Endodermal cell (in vitro differentiated cells): ENCODE measurements around the gene IL18RAP. TPM values are rescaled to one million over a fixed set of nuclear protein-coding genes. Genes with fewer than 3 reads are reported as not detected.

Experiments used
- DNase-seq: peaks from one replicate; pipeline ENCODE4 v3.0.0-alpha.2; 2017
- H3K27ac ChIP-seq: 2 replicates; pipeline ENCODE4 v1.5.1; 2013; ENCODE audit warnings: mild to moderate bottlenecking, low read depth, low read length, moderate library complexity
- H3K27me3 ChIP-seq: 2 replicates; pipeline ENCODE4 v1.6.1; 2013; ENCODE audit warnings: mild to moderate bottlenecking, low read length, moderate library complexity; ENCODE audit not compliant: insufficient read depth, control insufficient read depth, poor library complexity, severe bottlenecking
- H3K36me3 ChIP-seq: 2 replicates; pipeline ENCODE4 v1.7.0; 2013; ENCODE audit warnings: mild to moderate bottlenecking, low read length, moderate library complexity; ENCODE audit not compliant: control insufficient read depth, insufficient read depth
- H3K4me1 ChIP-seq: one replicate; pipeline ENCODE4 v1.7.0; 2013; ENCODE audit warnings: low read length; ENCODE audit not compliant: control insufficient read depth, insufficient read depth
- H3K4me3 ChIP-seq: 2 replicates; pipeline ENCODE4 v1.5.1; 2013; ENCODE audit warnings: mild to moderate bottlenecking, low read length, moderate library complexity
- H3K9ac ChIP-seq: 2 replicates; pipeline ENCODE4 v1.6.1; 2013; ENCODE audit warnings: mild to moderate bottlenecking, low read length, moderate library complexity; ENCODE audit not compliant: poor library complexity, severe bottlenecking; ENCODE audit errors: extremely low read depth
- H3K9me3 ChIP-seq: 2 replicates; pipeline ENCODE4 v1.6.1; 2013; ENCODE audit warnings: mild to moderate bottlenecking, low read length, moderate library complexity; ENCODE audit not compliant: control insufficient read depth
- H3K27ac Mint-ChIP-seq: 2 replicates; pipeline ENCODE4 v1.8.0; 2020; ENCODE audit warnings: mixed read lengths
- H3K27me3 Mint-ChIP-seq: 2 replicates; pipeline ENCODE4 v1.8.0; 2021; ENCODE audit warnings: mild to moderate bottlenecking, mixed read lengths; ENCODE audit not compliant: insufficient read depth
- H3K36me3 Mint-ChIP-seq: 2 replicates; pipeline ENCODE4 v1.8.0; 2020; ENCODE audit warnings: low read depth, mixed read lengths
- H3K4me1 Mint-ChIP-seq: 2 replicates; pipeline ENCODE4 v1.8.0; 2020; ENCODE audit warnings: mixed read lengths
- H3K4me3 Mint-ChIP-seq: 2 replicates; pipeline ENCODE4 v1.8.0; 2020; ENCODE audit warnings: mild to moderate bottlenecking, moderate library complexity, mixed read lengths
- H3K9me3 Mint-ChIP-seq: 2 replicates; pipeline ENCODE4 v1.8.0; 2020; ENCODE audit warnings: mild to moderate bottlenecking, mixed read lengths
- CTCF ChIP-seq: fragments of 200-600 bp; sonication (generic); conservative IDR thresholded peaks from 2 replicates; pipeline ENCODE4 v1.5.0; 2021; ENCODE audit warnings: antibody characterized with exemption, mild to moderate bottlenecking
- WGBS, 2 experiments: methylation state at CpG; one replicate each; pipeline versions ENCODE4 v1.1.5 to v1.1.7; 2013; ENCODE audit warnings: missing lambda C conversion rate in 2 of 2, mixed read lengths in 1 of 2; ENCODE audit not compliant: insufficient coverage in 1 of 2, insufficient read length in 1 of 2; 5-methylcytosine and 5-hydroxymethylcytosine counted together
- total RNA-seq, 2 donors: library from RNA; stranded (reverse); fragmentation: NEBNext Ultra II Directional in 1 of 2; extraction: Animal tissue kit (Norgen Biotek cat#: 25700) in 1 of 2; gene quantifications; 2 replicates in 1 of 2; 3 replicates in 1 of 2; pipeline ENCODE4 v1.2.1, GENCODE V29; 2021

The IL18RAP gene
- total RNA-seq, 2 donors from 2014 or later, result 0.11 TPM; not detected in 1

- no peak overlapping the region for H3K9ac ChIP-seq
- H3K36me3 ChIP-seq, result no peaks in the 10 kb centered on the region
- no peaks in the 10 kb centered on the region for H3K4me1 ChIP-seq
- no peak for DNase-seq
- H3K36me3 Mint-ChIP-seq, result no peaks in the 10 kb centered on the region
- H3K9me3 Mint-ChIP-seq, result peaks cover 27% of the 10 kb centered on the region
- no peak overlapping the region for H3K4me3 ChIP-seq
- H3K9me3 ChIP-seq, result peaks cover 8% of the 10 kb centered on the region
- no peaks in the 10 kb centered on the region for H3K27me3 Mint-ChIP-seq
- H3K4me1 Mint-ChIP-seq, result no peaks in the 10 kb centered on the region
- H3K27ac ChIP-seq, result no peak overlapping the region
- no peak overlapping the region for H3K4me3 Mint-ChIP-seq
- 85 to 95% methylated on average over 3 of the region's 3 CpGs for WGBS, 2 experiments
- no peaks in the 10 kb centered on the region for H3K27me3 ChIP-seq
- no peak overlapping the region for H3K27ac Mint-ChIP-seq
- no peak for TF ChIP-seq CTCF
Measured at GRCh38 chr2:102410952-102411351, 12.0 kb upstream of the IL18RAP start.

- Mint-ChIP-seq H3K27ac (no peak overlapping the region), H3K4me1 (no peaks in the 10 kb centered on the region), H3K36me3 (no peaks in the 10 kb centered on the region), H3K27me3 (no peaks in the 10 kb centered on the region), H3K4me3 (no peak overlapping the region), H3K9me3 (peaks cover 27% of the 10 kb centered on the region)
- DNase-seq, result no peak
- Histone ChIP-seq H3K27ac (no peak overlapping the region), H3K36me3 (no peaks in the 10 kb centered on the region), H3K9me3 (peaks cover 8% of the 10 kb centered on the region), H3K4me1 (no peaks in the 10 kb centered on the region), H3K9ac (no peak overlapping the region), H3K27me3 (no peaks in the 10 kb centered on the region), H3K4me3 (no peak overlapping the region)
- 91 to 100% methylated on average over 3 of the region's 3 CpGs for WGBS, 2 experiments
- TF ChIP-seq CTCF, result no peak
Measured at GRCh38 chr2:102412199-102412598, 10.8 kb upstream of the IL18RAP start.

GRCh38 chr2:102417946-102418345 is 5.0 kb upstream of the IL18RAP start:
- H3K9me3 ChIP-seq, result no peaks in the 10 kb centered on the region
- no peak overlapping the region for H3K9ac ChIP-seq
- no peaks in the 10 kb centered on the region for H3K4me1 ChIP-seq
- no peaks in the 10 kb centered on the region for H3K27me3 ChIP-seq
- TF ChIP-seq CTCF, result no peak
- Mint-ChIP-seq H3K27me3 (peaks cover 19% of the 10 kb centered on the region), H3K36me3 (no peaks in the 10 kb centered on the region), H3K27ac (no peak overlapping the region), H3K4me1 (no peaks in the 10 kb centered on the region), H3K4me3 (no peak overlapping the region), H3K9me3 (peaks cover 6% of the 10 kb centered on the region)
- WGBS, 2 experiments, result 94% methylated on average over 1 of the region's 1 CpG; no CpG with 5 or more reads in 1 of the 2 experiments
- no peaks in the 10 kb centered on the region for H3K36me3 ChIP-seq
- H3K27ac ChIP-seq, result no peak overlapping the region
- H3K4me3 ChIP-seq, result no peak overlapping the region
- no peak for DNase-seq
